Measurements from ENCODE around the gene P4HA3.

The P4HA3 gene

DNA sequence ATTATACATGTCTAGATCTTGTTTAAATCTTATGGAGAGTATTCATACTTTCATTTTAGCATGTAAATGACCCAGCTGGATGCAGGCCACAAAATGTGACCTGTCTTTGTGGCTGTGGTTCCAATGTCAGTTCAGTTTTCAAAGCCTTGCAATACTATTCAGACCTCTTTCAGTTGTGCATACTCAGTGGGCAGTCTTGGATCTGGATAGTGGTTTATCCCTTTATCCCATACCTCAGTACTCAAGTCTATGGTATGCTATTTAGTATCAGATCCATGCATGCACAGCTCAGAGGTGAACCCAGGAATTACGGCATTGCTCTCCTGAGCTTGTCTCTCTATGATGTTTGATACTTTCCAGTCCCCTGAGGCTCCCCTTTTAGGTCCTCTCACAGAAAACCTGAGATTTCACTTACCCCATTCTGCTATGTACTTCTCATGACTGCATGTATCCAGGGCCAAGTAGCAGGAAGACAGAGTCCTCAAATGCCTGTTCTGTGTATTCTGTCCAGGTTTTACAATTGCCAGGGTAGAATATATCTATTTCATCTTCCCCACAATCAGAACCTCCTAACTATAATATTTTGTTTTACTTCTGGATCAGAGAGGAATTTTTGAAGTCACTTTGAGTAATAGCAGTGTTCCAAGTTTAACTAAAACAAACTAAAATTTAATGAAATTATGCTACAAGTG lies 6.9 kb upstream of the P4HA3 start:
- DNase-seq (ENCODE audit: low read depth in 2 of 2, low spot score in 1 of 2) = no peak

DNA sequence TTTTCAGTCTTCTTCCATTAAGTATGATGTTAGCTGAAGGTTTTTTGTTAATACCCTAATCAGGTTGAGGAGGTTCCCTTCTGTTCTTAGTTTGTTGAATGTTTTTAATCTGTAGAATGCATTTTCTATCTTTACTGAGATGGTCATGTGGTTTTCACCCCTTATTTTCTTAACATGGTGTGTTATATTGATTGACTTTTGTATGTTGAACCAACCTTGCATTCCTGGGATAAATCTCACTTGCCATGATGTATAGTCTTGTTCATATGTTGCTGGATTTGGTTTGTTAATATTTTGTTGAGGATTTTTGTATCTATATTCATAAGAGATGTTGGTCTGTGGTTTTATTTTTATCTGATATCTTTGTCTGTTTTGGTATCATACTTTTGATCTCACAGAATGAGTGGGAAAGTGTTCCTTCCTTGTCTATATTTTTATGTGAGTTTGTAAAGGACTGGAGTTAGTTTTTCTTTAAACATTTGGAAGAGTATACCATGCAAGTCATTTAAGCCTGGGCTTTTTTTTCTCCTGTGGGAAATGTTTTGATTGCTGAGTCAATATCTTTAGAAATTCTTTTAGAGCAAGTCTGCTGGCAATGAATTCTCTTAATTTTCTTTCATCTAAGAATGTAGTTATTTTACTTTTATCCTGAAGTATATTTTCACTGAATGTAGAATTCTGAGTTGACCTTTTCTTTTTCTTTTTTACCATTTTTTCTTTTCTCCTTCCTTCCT lies 5.5 kb upstream of the P4HA3 start:
- no peak for DNase-seq (ENCODE audit: low read depth in 2 of 2, low spot score in 1 of 2)

DNA sequence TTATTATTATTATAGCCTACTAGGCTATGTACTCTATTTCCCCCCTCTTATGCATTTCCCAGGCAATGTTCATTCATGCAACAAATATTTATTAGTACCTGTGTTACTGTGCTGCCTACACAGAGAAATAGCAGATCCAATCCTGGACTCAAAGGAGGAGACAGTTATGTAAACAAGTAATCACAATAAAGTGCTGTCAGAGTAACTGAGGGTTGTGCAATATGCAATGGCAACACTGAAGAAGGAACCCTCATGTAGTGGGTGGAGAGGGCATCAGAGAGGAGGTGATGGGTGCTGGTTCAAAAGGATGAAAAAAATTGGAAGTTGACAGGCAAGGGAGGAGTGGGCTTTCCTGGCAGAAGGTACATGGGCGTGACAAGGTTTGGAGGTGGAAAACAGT lies 886 bp upstream of the P4HA3 start:
- DNase-seq (ENCODE audit: low read depth in 2 of 2, low spot score in 1 of 2) = no peak

DNA sequence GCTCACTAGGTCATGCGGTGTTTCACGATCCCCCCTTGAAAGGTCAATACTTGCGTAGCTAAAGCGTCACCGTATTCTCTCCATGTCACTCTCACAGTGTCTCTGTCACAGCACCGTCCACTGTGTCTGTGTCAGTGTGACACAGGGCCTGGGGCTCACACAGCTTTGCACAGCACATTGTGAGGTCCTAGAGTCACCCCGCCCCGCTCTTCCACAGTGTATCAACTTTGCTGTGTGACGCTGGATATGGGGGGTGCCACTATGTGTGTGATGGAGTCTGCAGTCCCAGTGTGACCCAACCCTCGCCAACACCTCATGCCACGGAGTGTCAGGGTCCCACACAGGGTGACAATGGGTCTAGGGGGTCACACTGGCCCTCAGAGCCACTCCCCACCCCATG lies 583 bp downstream of the P4HA3 start:
- DNase-seq (ENCODE audit: low read depth in 2 of 2, low spot score in 1 of 2) = no peak

DNA sequence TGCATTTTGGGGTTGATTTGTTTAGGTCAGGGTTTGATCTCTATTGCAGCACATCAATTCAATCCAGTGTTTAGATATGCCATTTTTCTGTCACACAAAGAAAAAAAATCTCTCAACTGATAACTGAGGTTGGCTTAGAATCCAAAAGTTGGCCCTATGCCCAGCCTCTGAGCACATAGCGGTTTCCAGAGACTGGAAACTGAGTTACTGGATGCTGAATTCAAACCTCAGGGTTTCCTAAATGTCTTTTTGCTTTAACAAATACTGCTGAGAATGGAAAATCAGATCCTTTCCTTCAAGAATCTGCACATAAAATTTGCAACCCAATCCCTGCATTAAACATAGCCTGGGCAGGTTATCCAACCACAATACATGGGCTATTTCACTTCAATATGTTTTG lies 4.0 kb downstream of the P4HA3 start:
- DNase-seq (ENCODE audit: low read depth in 2 of 2, low spot score in 1 of 2) = no peak

DNA sequence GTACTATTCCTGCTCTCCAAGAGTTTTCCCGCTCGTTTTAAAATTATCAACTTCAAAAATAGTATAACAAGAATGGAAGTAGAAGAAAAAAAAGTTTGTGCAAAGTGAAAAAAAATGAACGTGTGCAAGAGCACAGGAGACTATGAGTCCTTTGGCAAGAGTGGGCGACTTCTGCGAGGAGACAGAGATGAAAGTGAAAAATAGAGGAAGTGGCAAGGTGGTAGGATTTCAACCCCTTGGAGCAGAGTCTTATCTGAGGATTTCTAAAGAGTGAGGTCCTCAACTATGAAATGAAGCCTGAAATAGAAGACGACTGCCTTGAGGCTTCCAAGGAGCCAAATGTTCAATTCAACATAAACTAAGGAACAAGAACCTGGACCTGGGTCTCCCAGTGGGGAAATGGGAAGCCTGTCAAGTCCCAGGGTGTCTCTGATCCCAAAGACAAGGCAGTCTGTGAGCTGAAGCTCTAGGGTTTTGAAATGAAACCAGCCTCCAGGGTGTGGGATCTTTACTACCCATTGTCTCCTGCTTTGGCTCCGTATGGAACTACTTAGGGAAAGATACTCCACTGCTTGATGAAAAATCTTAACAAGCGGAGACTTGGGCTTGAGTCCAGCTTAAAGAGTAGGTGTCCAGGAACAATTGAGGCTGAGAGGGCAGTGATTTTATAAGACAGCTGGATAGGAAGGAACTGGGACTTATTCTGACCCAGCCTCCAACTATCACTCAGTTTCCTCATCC lies 4.8 kb downstream of the P4HA3 start:
- no peak for DNase-seq (ENCODE audit: low read depth in 2 of 2, low spot score in 1 of 2)

DNA sequence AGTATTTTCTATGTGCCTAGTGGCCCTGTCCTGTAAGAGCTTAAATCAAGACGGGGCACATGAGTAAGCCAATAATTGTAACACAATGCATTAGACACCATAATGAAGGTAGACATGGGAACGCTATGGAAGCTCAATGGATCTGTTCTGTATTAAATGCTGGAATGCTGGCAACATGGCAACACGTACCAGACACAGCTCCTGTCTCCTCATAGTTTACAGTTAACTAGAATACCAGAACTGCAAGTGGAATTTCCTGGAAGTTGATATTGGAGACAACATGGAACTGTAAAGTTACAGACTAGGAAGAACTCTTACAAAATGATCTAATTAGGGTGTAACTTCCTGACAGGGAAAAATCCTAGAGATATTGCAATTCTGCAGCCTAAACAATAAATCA lies 12.4 kb downstream of the P4HA3 start:
- DNase-seq (ENCODE audit: low read depth in 2 of 2, low spot score in 1 of 2) = no peak

DNA sequence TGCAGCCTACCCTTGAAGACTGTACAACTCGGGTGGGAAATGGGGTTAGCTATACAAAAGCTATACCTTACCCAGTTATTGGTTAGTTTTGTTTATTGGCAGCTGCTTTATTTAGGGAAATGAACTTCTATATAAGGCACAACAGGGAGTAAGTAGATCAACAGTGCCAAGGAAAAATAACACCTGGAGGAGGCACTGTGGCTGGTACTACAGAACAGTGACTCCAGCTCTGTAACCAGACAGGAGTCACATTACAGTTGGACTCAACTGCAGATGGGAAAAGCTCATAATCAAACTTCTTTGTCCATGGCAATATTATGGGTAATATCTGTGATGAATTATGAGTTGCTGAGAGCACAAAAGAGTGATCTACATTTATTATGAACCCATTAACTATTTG lies 14.0 kb downstream of the P4HA3 start:
- DNase-seq (ENCODE audit: low read depth in 2 of 2, low spot score in 1 of 2) = no peak

DNA sequence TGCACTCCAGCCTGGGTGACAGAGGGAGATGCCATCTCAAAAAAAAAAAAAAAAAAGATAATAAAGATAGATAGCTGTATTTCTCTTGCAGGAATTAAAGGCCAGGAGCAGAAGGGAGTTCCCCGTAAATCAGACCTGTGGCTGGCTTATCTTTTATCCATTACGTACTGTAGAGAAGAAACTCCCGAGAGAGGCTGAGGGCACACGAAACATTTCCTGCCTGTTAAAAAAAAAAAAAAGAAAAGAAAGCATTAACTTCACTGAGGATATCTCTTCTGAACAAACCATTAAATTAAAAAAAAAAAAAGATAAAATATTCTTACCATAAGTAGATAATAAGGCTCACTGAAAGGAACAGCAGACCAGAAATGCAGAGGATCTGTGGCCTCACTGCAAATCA lies 22.5 kb downstream of the P4HA3 start:
- no peak for DNase-seq (ENCODE audit: low read depth in 2 of 2, low spot score in 1 of 2)

DNA sequence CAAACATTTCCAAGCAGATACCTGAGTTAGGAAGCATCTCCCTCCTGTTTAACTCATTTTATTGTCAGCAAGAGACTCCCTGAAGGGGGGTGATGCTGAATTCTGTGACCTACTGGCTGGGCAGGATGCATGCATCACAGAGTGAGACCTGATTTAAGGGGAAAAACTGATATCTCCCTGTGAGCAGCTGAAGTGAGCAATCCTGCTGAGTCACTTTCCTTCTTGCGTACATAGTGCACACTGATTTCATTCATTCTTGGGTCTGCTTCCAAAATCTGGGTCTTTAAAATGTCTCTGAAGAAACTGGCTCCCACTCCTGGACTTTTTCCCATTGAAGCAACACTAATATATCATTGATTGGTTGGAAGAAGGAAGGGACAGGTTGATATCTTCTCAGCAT lies 23.3 kb downstream of the P4HA3 start:
- no peak for DNase-seq (ENCODE audit: low read depth in 2 of 2, low spot score in 1 of 2)

DNA sequence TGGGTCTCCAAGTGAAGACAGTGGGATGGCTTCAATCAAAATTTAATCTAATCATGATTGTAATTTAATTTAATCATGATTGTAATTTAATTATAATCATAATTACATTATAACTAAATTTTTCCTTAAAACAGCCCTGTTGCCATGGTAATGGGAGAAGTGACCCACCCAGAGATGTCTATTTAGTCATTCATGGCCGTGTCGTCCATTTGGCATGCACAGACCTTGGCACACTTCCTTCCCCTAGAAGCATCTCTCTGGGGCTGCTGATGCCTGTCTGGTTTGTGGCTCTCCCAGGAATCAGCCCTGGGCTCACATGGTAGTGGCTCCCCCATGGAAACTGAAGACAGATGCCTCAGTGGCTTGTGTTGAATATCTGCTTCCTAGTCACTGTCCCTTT lies 27.0 kb downstream of the P4HA3 start:
- no peak for DNase-seq (ENCODE audit: low read depth in 2 of 2, low spot score in 1 of 2)

DNA sequence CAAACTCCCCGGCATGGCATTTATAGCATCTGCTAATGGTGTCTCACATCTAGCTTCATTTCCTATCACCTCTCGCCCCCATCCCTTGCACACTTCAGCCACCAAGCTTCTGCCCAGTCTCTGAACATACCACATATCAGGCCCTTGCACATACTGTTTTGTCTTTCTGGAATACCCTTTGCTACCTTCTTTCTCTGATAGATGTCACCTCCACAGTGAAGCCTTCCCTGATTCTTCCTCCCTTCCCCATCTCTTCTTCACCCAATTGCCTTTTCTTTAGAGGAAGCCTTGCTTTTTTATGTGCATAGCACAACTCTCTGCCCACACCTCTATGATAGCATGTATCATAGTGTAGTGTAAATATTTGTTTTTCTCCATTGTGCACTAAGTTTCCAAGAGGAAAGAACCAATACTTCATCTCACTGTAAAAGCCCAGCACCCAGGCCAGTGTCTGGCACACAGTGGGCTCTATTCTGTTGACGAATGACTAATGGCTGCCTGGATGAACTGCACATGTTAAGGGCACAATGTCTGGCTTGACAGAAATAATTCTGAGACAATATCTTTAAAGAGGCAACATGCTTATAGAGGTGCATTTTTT lies 27.8 kb downstream of the P4HA3 start:
- DNase-seq (ENCODE audit: low read depth in 2 of 2, low spot score in 1 of 2) = no peak

DNA sequence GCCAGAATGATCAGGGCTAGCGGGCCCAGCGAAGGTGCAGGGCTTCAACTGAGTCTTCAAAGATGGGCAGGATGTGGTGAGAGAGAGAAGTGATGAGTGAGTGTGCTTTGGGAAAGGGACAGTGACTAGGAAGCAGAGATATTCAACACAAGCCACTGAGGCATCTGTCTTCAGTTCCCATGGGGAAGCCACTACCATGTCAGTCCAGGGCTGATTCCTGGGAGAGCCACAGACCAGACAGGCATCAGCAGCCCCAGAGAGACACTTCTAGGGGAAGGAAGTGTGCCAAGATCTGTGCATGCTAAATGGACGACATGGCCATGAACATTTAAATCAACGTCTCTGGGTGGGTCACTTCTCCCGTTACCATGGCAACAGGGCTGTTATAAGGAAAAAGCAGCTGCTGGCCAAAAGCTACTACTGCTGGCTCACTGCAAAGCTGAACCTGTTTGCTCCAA lies 28.5 kb downstream of the P4HA3 start:
- no peak for DNase-seq (ENCODE audit: low read depth in 2 of 2, low spot score in 1 of 2)

DNA sequence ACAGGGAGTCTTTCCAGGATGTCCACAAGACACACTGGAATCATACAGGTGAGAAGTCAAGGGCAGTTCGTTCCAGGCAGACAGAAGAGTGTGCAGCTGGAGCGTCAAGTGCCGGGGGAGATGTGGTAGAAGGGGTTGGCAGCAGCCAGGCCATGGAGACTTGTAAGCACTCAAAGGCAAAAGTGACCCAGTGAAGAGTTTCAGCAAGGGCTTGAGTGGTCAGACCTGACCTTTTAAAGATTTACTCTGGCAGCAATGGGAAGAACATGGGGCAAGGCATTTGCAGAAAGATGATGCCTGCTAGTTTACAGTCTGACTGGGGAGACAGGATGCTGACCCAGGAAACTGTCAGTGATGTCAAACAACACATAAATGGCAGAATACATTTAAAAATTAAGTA lies 29.0 kb downstream of the P4HA3 start:
- no peak for DNase-seq (ENCODE audit: low read depth in 2 of 2, low spot score in 1 of 2)

DNA sequence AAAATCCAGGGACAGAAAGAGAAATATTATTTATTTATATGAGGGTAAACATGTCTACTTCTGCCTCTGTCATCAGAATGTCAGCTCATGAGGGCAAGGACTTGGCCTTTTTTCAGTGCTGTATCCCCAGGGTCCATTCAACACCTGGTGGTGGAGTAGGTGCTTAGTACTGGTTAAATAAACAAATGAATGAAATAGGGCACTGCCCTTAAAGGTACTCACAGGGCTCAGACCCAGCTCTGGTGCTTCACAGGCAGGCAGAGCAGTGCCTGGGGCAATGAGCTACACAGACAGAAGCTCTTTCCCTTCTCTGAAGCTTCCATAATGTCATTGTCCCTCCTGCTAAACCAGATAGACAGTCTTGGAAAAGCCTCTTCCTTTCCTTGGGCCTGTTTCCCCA lies 30.9 kb downstream of the P4HA3 start:
- no peak for DNase-seq (ENCODE audit: low read depth in 2 of 2, low spot score in 1 of 2)

DNA sequence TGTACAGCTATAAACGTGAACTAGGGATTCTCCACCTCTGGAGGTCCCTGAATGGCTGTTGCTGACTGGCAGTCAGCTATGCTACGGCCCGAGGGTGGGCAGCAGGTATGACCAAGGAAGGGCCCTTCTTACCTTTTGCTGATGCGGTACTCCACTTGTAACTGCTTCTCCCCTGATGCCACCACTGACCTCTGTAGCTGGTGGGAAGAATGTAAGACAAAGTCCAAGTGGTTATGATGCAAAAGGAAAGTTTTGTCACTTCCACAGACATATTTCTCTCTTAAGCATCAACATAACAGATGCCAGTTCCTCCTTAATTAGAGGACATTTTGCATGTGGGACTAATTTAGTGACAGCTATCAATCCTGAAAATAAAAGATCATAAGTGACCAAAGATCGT lies 32.2 kb downstream of the P4HA3 start:
- DNase-seq (ENCODE audit: low read depth in 2 of 2, low spot score in 1 of 2) = no peak

DNA sequence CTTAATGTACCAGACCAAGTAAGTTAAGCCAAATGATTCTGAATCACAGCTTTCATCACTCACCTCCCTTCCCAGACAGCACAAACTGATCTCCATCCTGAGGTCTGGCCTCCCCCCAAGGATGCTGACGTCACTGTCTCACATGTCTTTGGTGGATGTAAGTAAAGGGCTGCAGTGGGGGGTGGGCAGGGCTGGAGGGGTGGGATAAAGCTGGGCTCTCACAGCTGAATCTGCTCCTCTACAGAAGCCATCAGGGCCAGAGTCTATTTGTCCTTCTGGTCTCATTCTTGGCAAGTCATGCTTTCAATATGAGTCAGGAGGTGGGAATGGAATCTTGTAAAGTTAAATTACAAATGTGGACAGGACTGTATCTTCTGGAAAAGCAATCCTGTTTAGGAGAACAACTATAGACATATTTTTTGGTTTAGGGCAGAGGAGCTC lies 32.7 kb downstream of the P4HA3 start:
- no peak for DNase-seq (ENCODE audit: low read depth in 2 of 2, low spot score in 1 of 2)

DNA sequence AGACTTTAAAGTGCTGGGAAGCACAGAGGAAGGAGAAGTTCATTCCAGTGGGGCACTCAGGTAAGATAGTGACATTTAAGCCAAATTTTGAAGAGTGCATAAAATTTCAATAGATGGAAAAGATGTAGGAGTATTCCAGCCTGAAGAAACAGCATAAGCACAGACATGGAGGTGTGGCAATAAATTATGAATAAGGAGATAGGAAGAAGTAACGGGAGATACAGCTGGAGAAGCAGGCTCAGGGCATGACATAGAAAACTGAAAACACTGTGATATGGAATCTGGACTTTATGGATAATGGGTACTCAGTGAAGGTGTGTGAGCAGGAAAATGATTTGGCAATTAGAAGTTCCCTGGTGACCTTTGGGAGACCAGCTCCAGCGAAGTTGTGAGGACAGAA lies 33.3 kb downstream of the P4HA3 start:
- DNase-seq (ENCODE audit: low read depth in 2 of 2, low spot score in 1 of 2) = no peak

DNA sequence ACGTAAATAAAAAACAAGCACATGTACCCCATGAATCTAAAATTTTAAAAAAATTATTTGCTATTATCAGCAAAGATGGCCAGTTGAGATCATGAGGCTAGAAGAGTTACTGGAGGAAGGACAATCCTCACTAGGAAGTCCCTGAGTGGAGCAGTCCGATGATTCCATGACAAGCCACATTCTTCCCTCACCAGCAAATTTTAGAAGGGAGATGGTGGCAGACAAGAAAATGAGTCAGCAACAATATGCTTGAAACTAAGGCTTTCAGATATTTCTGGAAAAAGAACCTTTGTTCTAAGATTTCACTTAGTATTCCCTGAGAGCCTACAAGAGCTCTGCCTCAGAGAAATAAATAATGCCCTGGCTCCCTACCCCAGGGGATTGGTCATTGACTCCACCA lies 34.9 kb downstream of the P4HA3 start:
- no peak for DNase-seq (ENCODE audit: low read depth in 2 of 2, low spot score in 1 of 2)

DNA sequence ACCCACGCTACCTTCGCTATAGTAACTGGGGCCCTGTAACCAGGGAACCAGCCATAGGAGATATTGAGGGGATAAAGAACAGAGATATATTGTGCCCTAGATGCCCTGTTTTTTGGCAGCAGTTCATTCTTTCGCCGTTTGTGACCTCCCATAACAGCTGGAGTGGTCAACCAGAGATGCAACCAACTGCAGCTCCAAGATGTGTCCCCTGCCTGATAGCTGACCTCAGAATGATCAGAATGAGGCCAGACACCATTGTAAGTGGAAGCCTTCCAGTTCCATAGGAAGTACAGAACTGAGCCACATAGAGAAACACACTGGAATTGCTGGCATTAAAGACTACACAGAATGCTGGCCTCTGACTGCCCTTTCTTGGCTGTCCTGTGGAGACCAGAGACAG lies 39.2 kb downstream of the P4HA3 start:
- no peak for DNase-seq (ENCODE audit: low read depth in 2 of 2, low spot score in 1 of 2)

DNA sequence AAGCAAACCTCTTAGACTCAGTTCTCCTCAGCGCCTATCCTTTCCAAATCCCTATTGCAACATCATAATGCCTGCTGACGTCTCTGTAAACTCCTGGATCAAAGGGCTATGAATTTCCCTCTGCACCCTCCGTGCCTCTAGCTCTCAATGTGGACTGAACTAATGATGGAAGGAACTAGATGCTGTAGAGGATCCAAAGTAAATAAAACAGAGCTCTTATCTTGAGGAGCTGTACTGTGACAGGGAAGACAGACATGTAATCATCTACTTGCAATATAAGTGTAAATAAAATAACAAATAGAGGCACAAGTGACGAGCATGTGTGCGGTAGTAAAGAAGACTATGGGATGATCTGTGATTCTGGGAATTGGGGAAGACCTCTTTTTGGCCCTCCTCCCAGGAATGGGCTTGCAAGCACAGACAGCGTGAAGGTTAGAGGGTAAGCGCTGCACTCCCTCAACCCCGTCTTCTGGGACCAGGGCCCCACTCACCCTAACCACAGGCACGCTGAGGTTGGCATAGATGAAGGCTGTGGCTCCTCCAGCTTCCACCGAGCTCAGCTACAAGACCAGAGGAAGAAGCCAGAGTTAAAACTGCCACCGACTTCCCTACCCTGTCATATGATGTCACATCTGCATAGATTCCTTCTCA lies 42.2 kb downstream of the P4HA3 start:
- DNase-seq (ENCODE audit: low read depth in 2 of 2, low spot score in 1 of 2) = no peak
